ENCODE measurements around the gene ARR3.
A peak's percentile ranks its signal among the peaks of the same experiment; 100 is the strongest.
"Not testable (repeated sequence)": the region's sequence is repeated elsewhere in the genome, so short reads cannot be mapped to it uniquely, and the experiment has no call there.

Gene ARR3

DNA sequence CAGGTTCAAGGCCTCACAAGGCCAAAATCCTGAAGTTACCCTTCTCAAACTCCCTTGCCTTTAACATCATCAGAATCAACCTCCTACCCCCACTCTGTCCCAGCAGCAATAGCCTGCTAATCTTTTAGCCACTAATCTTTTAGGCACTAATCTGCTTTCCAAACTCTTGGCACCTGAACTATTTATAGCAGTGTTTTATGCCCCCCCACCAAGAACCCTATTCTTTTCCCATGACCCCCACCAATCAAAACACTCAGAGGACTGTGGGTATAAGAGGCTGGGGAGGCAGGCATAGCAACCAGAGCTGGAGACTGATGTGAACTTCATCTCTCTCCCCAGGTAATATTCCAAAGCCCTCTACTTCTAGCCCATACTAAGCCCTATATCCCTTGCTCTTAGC is at the start of gene ARR3:
Gene ARR3, plus strand, starts transcription at position 301 of the 400 bp plus-strand sequence. CDS start 1,052 bp downstream, outside the sequence.
- no peak for DNase-seq (ENCODE audit: low read depth)

- no peak for DNase-seq (ENCODE audit: low read depth)
Measured at GRCh38 chrX:70219938-70220764, 48.0 kb upstream of the ARR3 start.

DNA sequence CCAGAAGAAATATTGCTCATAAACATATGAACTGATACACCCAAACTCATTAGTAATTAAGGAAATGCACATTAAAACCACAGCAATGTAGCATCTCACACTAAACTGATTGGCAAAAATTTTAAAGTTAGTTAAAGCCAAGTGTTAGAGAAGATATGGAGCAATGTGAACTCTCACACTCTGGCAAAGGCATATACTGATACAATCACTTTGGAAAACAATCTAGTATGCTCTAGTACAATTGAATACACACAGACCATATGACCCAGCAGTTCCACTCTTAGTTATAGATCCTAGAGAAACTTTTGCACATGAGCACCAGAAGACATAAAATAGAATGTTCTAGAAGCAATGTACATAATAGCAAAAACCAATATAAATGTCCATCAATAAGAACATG is 42.1 kb upstream of the ARR3 start:
- no peak for DNase-seq (ENCODE audit: low read depth)

- no peak for DNase-seq (ENCODE audit: low read depth)
Measured at GRCh38 chrX:70226687-70227086, 41.4 kb upstream of the ARR3 start.

DNA sequence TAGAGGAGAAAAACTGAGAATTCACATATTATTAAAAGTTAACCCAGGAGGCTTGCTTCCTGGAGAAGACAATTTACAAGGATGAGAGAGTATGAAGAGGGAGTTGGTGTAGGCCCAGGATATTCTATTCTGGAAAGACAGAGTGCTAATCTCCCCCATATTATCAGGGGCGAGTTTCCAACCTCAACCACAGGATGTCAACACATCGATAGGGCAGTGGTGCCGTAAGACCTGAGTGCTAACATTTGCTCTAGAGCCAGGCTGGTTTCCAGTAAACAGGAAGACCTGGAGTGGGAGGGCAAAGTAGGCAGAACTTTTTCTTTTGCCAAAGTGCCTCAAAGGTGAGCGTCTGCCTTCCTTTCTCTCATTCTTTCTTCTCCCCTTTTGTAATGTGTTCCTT is 36.5 kb upstream of the ARR3 start:
- no peak for DNase-seq (ENCODE audit: low read depth)

GRCh38 chrX:70234355-70234754 is 33.8 kb upstream of the ARR3 start, which contains the start of gene AWAT1:
TSS of gene AWAT1 (plus strand) at chrX:70234655. CDS start at chrX:70234696, 41 bp downstream.
- DNase-seq (ENCODE audit: low read depth) = no peak

DNA sequence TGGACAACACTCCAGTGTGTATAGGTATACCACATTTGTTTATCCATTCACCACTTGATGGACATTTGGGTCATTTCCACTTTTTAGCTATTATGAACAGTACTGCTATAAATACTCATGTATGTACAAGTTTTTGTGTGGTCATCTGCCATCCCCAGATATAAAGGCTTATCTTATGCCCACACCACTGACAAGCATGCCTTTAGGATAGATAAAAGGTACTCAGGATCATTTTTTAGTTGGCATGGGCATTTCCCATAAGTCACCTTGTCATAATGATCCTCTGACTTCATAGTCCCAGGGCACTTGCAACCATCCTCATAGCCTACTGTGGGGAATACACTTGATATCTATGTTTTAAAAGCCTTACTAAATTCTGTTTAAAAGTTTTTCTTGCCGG is 27.4 kb upstream of the ARR3 start:
- no peak for DNase-seq (ENCODE audit: low read depth)

GRCh38 chrX:70241501-70241900 is 26.6 kb upstream of the ARR3 start:
- no peak for DNase-seq (ENCODE audit: low read depth)

- peak; percentile 2 for DNase-seq (ENCODE audit: low read depth)
Measured at GRCh38 chrX:70243601-70244000, 24.5 kb upstream of the ARR3 start.

DNA sequence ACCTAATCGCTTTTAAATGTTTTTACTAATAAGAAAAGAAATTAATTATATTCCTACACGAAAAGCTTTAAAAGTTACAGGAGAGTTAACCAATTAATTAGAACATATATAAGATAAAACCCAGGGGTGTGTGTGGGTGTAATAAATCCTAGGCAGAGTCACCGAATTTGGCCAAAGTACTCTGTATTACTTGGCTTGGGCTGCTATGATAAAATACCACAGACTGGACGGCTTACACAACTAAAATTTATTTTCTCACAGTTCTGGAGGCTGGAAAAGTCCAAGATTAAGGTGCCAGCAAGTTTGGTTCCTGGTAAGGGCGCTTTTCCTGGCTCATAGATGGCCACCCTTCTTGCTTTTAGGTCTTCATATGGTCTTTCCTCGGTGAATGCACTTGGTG is 23.3 kb upstream of the ARR3 start:
- DNase-seq (ENCODE audit: low read depth) = no peak

DNA sequence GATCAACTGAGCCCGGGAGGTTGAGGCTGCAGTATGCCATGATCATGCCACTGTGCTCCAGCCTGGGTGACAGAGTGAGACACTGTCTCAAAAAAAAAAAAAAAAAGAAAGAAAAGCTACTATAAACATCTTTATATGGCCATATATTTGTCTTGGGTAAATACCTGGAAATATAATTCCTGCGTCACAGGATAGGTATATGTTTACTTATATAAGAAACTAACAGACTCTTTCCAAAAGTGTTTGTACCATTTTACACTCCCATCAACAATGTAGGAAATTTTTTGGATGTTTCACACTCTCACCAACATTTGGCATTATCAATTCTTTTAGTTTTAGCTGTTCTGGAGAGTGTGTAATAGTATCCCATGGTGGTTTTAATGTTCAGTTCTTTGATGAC is 20.9 kb upstream of the ARR3 start:
- DNase-seq (ENCODE audit: low read depth) = no peak

GRCh38 chrX:70252491-70252890 is 15.6 kb upstream of the ARR3 start:
- no peak for DNase-seq (ENCODE audit: low read depth)

DNA sequence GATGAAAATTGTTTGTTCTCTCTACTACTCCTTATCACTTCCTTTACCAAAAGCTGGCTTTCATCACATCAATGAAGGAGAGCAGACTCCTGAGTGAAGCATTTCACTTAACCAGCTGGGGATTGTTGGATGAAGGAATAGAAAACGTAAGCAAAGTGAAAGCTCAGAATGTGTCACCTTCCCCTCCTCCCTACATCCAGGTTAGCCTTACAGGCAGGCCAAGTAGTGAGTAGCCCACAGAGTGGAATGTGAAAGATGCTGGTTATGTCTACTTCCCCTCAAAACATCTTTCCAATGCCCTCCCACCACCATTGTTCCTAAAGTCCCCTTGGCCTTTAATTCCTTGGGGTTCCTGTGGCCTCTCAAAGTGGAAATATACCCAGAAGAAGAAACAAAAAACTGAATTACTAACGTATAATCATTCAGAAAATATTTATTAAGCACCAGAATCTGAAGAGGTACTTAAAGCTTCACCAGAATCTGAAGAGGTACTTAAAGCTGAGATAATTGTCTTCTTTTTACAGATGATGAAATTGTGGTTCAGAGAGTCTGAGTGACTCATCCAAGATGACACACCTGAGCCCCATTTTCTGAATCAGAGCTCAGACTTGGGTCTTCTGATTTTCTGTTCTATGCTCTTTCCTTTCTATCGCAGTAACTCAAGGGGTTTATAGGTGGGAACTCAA is 14.6 kb upstream of the ARR3 start:
- DNase-seq (ENCODE audit: low read depth) = no peak

DNA sequence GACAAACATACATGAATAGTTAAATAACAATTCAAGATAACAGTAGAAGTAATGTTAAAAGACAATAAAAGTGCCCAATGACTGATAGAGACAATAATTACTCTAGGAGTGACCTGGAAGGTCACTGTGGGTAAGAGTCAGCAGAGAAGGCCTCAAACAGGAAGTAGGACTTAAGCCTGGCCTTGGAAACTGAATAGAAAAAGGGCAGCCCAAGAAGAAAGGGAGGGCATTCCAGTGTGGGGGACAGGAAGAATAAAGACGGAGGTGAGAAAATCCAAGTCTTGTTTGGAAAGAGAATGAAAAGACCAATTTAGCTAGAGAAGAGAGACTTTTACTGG is 14.1 kb upstream of the ARR3 start:
- peak; percentile 1 for DNase-seq (ENCODE audit: low read depth)

DNA sequence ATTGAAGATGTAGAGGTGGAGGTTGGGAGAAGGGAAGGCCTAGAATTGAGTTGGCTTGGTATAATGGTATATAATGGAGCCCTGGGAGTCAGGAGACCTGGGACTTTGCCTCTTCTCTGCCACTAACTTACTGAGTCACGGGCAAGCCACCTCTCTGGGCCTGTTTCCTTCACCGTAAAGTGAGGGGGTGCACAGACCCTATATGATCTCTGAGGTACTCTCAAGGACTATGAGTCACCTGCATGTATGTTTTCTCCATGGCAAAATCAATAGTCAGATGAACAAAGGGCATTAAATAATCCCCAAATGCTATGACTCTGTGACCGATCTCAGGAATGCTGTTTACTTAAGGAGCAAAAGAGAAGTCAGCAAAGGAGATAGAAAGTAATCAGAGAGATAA is 13.2 kb upstream of the ARR3 start:
- no peak for DNase-seq (ENCODE audit: low read depth)

- DNase-seq (ENCODE audit: low read depth) = no peak
Measured at GRCh38 chrX:70255452-70255851, 12.7 kb upstream of the ARR3 start.

- DNase-seq (ENCODE audit: low read depth) = no peak
Measured at GRCh38 chrX:70257423-70258288, 10.5 kb upstream of the ARR3 start.

- DNase-seq (ENCODE audit: low read depth) = no peak
Measured at GRCh38 chrX:70260104-70260503, 8.0 kb upstream of the ARR3 start, which contains the start of gene P2RY4. TSS of gene P2RY4 (minus strand) at chrX:70260204. CDS start at chrX:70259624, 580 bp downstream.

GRCh38 chrX:70262952-70263567 is 5.1 kb upstream of the ARR3 start:
- peak; percentile 31 for DNase-seq (ENCODE audit: low read depth)

GRCh38 chrX:70264784-70265183 is 3.4 kb upstream of the ARR3 start:
- peak; percentile 2 for DNase-seq (ENCODE audit: low read depth)

- DNase-seq (ENCODE audit: low read depth) = not testable (repeated sequence)
Measured at GRCh38 chrX:70274029-70274428, 5.9 kb downstream of the ARR3 start.

DNA sequence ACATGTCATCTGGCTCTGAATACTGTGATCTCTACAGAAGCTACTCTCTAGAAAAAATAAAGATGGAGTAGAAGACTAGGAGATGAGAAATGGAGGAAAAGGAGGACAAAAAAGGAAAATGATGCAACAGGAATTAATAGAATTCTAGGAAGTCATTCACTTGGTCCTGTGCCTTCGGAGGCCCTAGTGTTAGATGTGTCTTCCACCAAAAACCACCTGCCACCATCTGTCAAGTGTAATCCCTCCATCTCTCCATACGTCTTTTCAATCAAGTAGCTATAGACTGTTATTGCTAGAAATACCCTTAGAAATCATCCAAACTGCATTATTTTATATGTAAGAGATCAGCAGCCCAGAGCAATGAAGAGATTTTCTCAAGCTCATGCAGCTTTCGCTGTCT is 10.9 kb downstream of the ARR3 start:
- DNase-seq (ENCODE audit: low read depth) = no peak
